ENCODE results near the gene LSM3.

The LSM3 gene

DNA sequence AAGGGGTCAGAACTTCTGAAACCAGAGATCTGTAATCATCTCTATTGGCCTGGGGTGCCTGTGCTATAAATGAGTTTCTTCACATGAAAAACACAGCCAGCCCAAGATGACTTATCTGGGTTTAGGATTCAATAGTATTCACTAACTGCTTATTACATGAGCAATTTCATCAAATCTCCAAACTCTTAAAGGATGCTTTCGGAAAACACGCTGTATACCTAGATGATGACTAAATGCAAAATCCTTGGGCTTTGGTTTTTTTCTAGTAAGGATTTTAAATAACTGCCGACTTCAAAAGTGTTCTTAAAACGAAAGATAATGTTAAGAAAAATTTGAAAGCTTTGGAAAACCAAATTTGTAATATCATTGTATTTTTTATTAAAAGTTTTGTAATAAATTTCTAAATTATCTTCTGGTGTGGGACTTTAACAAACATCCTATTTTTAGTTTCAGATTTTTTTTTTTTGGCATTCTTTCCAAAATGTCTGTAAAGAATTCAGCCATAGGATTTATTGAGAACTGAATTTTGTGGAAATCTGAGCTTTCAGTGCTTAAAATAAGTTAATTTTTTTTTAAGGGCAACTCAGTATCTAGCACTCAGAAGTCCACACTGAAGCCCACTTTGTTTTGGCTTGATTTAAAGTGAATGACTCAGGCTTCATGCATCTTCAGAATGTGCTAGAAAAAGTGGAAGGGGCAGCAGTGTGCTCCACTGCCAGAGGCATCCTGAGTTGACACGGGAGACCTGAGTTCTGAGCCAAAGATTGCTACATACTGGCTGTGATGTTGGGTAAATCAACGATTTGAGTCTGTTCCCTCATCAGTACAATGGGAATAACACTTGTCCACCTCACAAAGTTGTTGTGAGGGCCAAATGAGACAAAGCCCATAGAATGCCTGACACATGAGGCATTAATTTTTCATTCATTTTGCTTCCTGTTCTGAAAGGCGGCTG is 35.1 kb upstream of the LSM3 start:
- DNase-seq, result no peak

DNA sequence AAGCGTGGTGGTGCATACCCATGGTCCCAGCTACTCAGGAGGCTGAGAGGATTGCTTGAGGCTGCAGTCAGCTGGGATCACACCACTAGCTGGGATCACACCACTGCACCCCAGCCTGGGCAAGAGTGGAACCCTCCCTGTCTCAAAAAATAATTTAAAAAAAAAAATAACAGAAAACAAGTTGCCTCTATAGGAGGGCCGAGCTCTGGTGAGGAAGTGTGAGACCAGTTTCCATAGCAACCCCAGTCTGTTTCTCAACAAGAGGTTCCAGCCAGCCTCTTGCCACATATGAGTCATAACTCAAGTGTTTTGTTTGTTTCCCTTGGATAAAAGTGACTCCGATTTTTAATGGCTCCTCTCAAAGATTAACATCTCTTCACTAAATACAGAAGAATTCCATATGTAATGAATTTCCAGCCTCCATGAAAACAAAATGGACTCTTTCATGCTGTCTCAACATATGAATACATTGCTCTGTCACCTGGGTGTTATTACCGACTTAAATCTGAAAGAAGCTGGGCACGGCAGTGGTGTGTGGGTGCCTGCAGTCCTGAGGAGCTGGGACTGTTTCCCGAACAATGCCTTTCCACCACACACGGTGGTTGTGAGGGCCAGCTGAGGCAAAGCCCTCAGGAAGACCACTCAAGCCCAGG is 34.1 kb upstream of the LSM3 start:
- DNase-seq, result peak; percentile 59

DNA sequence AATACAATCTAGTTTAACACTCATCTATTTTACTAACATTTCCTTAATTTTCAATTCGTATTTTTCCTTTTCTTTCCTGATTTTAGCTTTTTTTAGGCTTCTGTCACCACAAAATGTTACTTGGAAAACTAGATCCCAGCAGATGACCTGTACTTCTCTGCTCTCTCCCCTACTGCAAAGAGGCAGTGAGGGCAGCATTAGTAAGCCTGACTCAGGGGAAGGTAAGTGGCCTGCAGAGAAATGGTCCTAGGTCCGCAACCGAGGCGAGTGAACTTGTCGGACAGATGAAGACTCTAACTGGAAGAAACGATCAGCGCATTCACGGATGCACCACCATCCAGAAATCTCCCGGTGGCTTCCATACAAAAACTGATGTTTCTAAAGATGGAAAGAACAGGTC is 33.4 kb upstream of the LSM3 start:
- DNase-seq, result no peak

DNA sequence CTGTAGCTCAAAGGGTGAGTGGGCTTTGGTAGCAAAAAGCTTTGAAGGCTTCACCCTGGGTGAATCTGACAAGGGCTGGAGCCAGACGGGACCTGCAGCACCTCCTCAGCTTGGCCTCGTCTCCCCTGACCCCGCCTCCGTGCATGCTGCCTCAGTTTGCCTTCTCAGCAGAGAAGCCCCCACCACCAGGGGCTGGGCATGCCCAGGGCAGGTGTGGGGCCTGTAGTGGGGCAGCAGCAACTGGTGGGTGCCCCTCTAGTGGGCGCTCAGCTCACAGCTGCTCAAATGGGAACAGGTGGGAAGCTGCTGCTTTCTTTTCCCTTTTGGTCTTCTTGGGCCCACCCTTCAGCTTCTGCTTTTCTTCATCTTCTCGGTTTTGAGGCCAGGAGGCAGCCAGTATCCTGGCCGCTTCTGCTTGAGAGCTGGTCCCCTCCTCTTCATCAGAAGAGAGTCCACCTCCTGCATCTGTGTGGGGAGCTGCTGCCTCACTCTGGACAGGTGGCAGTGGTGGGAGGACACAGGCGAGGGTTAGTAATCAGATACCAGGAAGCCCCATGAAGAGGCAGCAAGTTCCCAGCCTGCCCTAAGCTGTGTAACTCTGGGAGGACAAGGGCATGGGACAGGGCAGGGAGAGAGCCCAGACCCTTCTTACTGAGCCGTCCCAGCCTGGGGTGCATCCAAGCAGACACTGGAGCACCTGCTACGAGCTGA is 32.8 kb upstream of the LSM3 start:
- DNase-seq, result no peak

DNA sequence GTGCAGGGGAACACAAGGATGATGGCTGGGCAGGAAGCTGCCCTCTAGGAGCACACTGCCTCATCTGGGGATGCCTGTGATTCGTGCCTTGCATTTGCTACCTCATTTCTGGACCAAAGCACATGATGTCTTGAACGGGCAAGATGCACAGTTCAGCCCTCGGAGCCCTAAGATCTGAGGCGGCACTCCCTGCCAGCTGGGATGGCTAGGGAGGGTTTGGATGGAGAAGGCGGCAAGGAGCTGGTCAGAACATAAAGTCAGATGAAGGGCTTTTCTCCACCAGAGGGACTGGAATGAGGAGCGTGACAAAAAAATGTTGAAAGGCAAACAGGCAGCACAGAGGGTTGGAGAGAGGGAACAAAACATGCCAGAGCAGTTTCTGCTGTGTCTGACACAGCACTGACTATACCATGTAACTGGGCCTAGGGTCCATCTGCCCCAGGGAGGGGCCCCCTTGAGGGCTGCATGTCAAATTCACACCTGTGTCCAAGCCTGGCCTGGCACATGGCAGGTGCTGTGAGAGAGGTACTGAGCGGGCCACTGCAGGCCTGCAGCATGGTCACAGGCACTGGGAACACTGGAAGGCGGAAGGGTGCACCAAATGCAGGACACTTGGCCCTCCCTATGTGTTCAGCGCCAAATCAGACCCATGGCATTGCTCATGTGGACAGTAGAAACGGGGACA is 32.1 kb upstream of the LSM3 start:
- no peak for DNase-seq

DNA sequence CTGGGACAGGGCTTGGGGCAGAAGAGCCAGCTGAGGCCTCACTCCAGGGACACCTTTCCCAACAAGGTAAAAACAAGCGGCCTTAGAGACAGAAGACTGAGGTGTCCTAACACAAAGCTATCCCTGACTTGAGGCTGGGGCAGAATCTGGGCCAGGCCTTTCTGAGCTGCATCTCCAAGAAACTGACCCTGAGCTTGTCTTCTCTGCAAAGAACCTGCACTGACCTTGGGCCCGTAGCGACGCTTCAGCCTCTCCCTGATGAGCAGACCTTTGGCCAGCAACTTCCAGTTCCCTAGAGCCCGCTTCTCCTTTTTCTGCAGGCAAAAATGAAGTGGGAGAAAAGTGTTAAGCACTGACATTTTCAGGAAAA is 31.6 kb upstream of the LSM3 start:
- no peak for DNase-seq

DNA sequence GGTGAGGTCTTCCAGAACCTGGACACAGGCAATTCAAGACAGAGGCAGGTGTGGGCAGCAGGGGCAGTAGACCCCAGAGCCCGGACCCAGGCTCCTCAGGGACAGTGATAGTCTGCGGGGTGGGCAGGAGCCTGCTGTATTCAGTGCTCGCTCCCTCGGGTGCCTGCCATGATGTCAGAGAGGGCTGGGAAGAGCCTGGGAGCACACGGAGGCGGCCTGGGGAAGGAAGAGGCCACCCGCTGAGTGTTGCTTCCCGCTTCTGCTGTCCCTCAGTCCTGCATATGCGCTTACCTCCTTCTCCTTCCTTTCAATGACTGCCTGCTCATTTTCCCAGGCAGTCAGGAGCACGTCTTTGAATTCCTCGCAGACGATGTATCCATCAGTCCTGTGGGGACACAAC is 31.0 kb upstream of the LSM3 start:
- no peak for DNase-seq

DNA sequence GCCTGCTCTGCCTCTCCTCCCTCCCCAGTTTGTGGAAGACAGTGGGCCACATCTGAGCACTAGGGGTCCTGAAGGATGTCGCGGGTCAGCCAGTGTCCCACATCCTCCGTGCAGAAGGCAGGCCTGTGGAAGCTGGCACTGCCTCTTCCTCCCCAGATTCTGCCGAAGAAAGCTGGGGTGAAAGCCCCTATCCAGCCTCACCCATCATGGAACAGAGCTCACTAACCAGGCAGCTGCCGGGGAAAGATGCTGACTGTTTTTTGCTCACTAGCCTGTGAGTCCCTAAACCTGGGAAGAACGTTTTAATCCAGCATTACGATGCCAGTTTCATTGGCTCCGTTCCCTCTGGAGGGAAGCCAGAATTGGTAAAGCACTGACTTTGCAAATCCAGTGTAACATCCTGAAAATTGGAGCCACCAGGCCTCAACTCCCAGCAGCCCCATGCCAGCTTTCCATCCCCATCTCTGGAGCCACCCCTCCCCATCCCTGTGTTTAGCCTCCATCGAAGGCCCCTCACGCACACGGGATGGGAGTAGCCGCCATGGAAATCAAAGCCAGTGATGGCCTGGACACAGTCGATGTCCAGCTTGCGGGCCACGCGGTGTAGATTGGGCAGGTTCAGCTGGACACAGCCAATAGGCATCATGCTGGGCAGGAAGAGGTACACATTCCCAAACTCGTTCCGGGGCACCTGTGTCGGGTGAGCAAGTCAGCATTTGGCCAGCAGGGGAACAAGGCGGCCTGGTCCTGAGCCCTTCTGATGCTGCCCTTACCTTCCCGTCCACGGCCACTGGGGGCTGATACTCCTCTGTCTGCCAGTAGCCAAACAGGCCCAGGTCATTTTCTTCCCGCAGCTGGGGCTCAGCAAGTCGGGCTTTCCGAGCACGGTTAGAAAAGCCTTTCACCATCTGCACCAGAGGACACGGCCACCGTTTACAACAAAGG is 30.3 kb upstream of the LSM3 start:
- no peak for DNase-seq

DNA sequence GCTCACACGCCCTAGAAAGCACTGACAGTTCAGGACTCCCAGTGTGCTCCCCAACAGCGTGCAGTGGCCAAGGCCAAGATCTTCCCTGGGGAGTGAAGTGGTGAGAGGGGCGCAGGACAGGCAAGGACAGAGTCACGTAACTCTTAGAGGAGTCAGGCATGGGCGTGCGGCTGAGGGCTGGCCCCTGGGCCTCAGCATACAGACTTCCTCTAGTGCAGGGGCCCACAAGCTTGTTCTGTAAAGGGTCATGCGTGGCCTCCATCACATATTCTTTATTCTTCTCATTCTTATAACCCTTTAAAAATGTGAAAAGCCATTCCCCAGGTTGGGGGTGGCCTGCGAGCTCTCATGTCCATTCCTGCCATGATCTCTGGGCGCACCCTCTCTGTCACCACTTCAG is 28.5 kb upstream of the LSM3 start:
- DNase-seq, result no peak

DNA sequence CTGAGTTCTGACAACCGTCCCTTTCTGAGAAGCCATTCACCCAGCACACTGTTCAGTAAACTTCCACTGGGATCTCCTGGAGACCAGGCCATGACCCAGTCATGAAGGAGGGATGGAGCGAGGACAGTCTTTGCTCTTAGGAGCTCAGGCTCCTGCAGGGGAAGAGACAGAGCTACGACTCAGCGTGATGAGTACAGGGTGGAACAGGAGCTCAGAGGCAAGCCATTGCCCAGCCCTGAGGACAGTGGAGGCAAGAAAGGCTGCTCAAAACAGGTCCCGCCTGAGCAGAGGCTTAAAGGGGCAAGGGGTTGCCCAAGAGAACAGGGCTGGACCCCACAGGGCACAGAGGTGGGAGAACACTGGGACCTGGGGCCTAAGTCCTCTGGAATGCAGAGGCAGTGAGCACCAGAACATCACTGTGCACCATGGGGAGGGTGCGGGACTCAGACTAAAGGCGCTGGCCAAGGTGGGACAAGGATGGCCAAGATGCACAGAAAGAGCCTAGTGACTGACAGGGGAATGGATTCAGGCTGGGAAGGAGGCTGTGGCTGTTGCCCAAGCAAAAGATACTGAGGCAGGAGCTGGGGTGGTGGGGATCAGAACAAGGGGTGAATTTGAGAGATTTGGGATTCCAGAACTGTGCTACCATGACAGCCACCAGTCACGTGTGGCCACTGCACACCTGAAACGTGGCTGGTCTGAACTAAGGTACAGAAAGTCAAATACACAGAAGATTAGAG is 28.0 kb upstream of the LSM3 start:
- no peak for DNase-seq

DNA sequence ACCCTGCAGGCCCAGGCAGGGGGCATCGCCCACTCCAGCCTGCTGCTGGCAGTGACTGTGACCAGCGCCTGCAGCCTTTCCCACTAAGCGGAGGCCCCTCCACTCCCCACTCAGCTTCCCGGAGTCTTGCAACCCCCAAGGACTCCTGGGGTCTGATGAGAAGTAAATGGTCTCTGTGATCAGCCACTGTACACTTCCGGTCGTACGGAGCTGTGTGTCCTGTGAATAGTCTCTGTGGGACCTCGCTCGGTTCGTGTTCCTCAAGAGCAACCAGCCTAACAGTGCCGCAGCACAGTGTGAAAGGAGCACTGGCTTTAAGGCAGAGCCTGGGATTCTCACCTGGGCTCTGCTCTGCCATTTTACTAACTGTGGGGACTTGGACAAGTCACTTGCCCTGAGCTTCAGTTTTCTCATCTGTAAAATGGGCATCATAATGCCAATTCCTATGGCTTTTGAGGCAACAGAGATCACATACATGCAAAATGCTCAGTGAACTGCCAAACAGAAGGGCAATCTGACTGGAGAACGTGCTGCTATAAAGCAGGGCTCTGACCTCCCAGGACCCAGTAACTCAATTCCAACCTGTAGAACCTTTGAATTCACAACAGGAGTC is 27.0 kb upstream of the LSM3 start:
- no peak for DNase-seq

DNA sequence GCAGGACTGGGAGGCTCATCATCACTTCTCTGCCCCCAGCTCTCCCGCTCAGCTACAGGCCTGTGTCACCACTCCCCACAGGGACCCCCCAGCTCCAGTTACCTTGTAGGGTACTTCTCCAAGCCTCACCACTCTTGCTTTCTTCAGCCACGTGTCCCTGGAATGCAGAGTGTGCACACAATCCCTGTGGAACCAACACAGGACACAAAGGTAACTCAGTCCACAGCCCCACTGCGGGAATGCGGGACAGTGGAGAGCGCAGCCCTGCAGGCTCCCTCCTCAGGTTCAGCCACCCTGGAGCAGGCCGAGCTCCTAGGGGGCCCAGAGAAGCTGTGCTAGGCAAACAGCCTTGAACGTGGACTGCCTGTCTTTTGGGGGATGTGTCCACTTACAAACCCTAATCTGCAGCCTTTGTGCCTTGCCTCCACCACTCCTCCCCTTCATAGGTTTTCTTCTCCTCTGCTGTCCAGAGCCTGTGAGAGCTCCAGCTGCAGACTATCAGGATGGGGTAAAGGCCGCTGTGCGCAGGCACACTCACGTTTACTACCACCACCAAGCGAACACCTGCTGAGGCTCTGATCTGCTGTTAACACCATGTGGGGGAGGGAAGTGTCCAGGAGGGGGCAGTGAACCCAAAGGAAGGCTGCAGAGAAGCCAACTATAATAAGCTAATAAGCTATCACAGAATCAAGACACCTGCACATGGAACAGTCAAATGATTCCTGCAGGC is 26.2 kb upstream of the LSM3 start:
- DNase-seq, result no peak

DNA sequence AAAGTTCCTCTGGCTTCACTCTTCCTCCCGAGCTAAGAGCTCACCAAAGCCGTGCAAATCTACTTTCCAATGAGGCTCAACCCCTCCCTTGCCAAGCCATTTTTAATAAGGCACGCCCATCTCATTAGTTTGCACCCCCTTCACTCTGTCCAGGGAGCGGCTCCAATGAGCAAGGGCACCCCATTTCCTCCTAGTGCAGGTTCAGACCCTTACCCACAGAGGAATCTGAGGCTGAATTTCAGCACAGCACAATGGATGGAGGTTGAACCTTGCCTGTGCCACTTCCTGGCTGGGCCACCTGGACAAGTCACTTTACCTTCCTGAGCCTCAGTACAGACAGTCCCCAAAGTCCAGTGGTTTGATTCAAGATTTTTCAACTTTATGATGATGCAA is 25.7 kb upstream of the LSM3 start:
- DNase-seq, result no peak

DNA sequence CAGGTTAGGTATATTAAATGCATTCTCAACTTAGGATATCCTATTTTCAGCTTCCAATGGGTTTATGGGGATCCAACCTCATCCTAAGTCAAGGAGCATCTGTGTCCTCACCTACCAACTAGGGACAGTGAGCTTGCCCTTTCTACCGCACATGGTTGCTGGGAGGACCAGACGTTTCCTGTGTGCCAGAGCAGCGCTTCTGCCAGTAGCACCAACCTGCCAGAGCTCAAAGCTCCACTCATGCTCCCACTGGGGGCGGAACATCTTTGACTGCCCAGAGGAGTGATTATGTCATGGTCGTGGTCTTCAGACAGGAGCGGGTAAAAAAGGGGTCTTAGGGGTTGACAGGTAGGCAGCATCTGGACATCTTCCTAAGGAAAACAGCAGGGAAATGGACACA is 25.0 kb upstream of the LSM3 start:
- no peak for DNase-seq

DNA sequence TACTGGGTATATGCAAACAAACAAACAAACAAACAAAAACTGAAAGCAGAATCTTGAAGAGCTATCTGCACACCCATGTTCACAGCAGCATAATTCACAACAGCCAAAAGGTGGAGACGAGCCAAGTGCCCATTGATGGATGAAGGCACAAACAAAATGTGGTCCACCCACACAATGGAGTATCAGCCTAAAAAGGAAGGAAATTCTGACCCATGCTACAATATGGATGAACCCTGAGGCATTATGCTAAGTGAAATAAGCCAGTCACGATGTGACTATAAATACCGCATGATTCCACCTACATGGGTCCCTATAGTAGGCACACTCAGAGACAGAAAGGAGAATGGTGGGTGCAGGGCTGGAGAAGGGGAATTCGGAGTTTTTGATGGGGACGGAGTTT is 24.3 kb upstream of the LSM3 start:
- no peak for DNase-seq

DNA sequence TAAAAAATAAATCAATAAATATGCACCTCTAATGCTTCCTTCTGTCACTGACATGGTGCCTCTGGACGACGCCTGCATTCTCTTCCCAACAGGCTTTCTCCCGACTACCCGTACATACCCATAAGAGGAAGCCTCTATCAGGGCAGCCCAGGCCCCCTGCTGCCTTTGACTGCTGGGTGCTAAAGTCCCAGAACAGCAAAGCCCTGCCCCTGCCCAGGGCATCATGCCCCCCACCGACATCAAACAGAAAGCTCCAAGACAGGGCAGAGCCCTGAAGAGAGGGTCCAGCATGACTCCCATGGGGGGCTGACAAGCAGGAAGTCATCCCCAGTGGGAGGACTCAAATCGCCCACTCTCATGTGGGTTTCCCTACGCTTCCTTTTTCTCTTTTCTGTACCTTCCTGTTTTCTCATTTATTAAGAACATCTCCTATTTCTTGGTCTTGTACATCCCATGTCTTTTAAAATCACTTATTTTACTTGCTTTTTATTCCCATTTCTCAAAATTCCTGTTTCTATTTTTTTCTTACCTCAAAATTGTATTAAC is 23.6 kb upstream of the LSM3 start:
- no peak for DNase-seq

DNA sequence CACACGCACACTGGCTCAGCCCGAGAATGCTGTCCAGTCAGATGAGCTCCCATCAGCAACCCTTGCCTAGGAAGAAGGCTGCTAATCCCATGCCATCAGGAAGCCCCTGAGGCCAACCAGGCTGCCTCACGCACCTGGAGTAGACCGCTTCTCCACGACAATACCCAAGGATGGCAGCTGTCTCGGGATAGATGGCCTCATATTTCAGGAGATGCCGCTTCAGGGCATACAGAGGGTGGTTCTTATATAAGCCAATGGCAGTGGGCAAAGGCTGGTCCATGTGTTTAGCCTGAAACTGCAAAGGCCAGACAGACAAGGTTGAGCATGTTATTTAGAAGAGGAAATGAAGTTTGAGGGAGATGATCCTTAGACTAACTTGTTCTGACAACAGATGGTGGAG is 22.4 kb upstream of the LSM3 start:
- no peak for DNase-seq

DNA sequence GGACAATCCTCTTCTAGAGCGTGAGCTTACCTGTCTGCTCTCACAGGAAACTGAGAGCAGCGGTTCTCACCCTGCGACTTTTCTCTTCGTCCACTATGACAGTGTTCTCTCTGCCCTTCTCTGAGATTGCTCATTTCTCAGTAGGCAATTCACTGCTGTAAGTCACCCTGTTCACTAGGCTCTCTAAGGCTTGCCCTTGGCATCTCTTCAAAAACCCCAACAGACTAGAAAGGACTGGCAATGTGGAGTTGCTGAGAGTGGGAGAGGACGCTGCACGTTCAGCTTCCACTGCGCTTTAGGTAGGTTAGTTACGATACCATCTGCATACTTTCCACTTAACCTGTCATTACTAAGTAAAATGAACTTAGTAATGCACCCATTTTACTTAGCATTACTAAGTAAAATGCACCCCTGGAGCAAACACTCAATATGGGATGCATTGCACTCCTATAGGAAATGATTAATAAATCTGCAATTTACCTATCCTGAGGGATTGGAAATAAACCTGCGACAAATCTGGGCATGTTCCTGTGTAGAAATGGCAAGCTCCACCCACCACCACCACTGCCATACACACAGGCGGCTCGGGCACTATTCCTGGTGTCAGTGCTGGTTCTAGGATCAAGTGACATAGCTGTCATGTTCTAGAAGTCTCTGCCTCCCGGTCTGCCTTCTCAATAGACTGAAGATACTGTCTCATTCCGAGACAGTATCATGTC is 21.6 kb upstream of the LSM3 start:
- DNase-seq, result no peak

DNA sequence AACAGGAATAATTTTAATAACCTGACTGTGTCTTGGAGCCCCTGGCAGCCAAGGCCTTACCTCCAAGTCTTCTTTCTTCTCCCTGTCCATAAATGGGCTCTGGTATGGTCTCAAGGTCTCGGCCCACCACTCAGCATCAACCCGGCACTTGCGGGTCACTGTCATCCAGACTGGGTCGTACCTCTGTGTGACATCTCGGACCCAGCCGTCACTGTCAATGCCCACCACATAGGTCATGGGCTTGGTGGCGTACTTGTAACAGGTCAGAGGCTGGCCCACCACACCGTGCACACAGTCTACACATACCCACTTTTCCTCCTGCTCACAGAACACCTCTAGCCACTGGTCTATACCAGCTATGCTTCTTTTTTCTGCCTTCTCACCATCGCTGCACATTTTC is 20.7 kb upstream of the LSM3 start:
- no peak for DNase-seq

Data from NCI-H1436 (cell line).